ENCODE data around the gene IER5L.

IER5L gene

DNA sequence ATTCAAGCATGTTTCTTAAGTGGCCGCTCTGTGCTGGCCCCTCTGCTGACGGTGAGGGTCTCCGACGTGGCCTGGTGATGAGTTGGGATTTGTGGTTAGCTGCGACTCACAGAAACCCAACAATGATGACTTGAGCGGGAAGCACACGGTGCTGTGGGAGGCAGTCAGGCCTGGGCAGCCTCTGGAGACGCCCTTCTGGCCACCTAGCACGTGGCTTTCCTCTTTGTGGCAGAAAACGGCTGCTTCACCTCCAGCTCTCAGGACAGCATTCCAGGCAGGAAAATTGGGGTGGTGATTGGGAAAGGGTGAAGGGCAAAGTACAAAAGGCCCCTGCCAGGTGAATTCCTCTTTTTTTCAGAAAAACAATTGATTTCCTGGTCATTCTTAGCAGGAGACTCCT is 17.5 kb upstream of the IER5L start:
- H3K9ac ChIP-seq (ENCODE audit: low read length) = no peak overlapping the region
- H3K36me3 ChIP-seq (replicated peaks; ENCODE audit: insufficient read depth, low read length) = no peaks in the 10 kb centered on the region
- no peak for DNase-seq
- no peaks in the 10 kb centered on the region for H3K9me2 ChIP-seq (replicated peaks; ENCODE audit: insufficient read depth, low read length)
- H3K4me3 ChIP-seq (ENCODE audit: low read length) = no peak overlapping the region
- H2AFZ ChIP-seq (ENCODE audit: low read length) = no peak overlapping the region
- TF ChIP-seq, protein P1, sequence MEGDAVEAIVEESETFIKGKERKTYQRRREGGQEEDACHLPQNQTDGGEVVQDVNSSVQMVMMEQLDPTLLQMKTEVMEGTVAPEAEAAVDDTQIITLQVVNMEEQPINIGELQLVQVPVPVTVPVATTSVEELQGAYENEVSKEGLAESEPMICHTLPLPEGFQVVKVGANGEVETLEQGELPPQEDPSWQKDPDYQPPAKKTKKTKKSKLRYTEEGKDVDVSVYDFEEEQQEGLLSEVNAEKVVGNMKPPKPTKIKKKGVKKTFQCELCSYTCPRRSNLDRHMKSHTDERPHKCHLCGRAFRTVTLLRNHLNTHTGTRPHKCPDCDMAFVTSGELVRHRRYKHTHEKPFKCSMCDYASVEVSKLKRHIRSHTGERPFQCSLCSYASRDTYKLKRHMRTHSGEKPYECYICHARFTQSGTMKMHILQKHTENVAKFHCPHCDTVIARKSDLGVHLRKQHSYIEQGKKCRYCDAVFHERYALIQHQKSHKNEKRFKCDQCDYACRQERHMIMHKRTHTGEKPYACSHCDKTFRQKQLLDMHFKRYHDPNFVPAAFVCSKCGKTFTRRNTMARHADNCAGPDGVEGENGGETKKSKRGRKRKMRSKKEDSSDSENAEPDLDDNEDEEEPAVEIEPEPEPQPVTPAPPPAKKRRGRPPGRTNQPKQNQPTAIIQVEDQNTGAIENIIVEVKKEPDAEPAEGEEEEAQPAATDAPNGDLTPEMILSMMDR (IDR thresholded peaks at IDR 0.05; ENCODE audit: low read length) = no peak
- TF ChIP-seq EZH2 (optimal IDR thresholded peaks at IDR 0.05; ENCODE audit: low read depth, low read length) (no peak), EZH2phosphoT487 (IDR thresholded peaks at IDR 0.05; ENCODE audit: low read length) (no peak)
- H3K27ac ChIP-seq (ENCODE audit: low read length) = no peak overlapping the region
- H3K9me3 ChIP-seq (replicated peaks; ENCODE audit: insufficient read depth, low read length) = no peaks in the 10 kb centered on the region
- no peaks in the 10 kb centered on the region for H3F3A ChIP-seq (ENCODE audit: insufficient read depth, low read length)
- peaks cover 17% of the 10 kb centered on the region for H3K27me3 ChIP-seq (replicated peaks; ENCODE audit: insufficient read depth, low read length)
- no peaks in the 10 kb centered on the region for H3K79me2 ChIP-seq (ENCODE audit: low read length)
- H3K4me1 ChIP-seq (ENCODE audit: low read length) = no peaks in the 10 kb centered on the region
- H3K4me2 ChIP-seq (ENCODE audit: low read depth, low read length) = no peak overlapping the region
- H4K20me1 ChIP-seq (ENCODE audit: insufficient read depth, low read length) = no peaks in the 10 kb centered on the region

DNA sequence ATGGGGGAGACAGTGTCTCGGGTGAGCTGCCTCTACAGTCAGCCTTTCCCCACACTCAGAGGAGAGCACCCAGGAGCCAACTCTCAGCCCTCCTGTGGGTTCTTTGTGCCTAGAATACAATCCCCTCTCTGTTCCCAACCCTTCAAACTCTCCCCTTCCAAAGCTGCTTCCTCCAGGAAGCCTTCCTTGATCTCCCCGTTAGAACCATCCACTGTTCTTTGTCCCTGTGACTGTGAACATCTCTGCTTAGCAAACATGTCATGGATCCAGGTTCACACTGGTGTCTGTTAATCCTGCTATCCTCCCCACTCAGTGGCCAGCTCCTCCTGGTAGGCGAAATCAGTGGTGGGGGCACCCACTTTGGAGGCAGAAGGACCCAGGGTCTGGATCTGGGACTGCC is 16.2 kb upstream of the IER5L start:
- no peak for DNase-seq
- Histone ChIP-seq H3K4me2 (ENCODE audit: low read depth, low read length) (no peak overlapping the region), H3F3A (ENCODE audit: insufficient read depth, low read length) (no peaks in the 10 kb centered on the region), H4K20me1 (ENCODE audit: insufficient read depth, low read length) (no peaks in the 10 kb centered on the region), H3K4me1 (ENCODE audit: low read length) (no peaks in the 10 kb centered on the region), H3K27me3 (replicated peaks; ENCODE audit: insufficient read depth, low read length) (peaks cover 17% of the 10 kb centered on the region), H3K9me2 (replicated peaks; ENCODE audit: insufficient read depth, low read length) (no peaks in the 10 kb centered on the region), H3K27ac (ENCODE audit: low read length) (no peak overlapping the region), H3K4me3 (ENCODE audit: low read length) (no peak overlapping the region), H3K36me3 (replicated peaks; ENCODE audit: insufficient read depth, low read length) (no peaks in the 10 kb centered on the region), H3K79me2 (ENCODE audit: low read length) (no peaks in the 10 kb centered on the region), H2AFZ (ENCODE audit: low read length) (no peak overlapping the region), H3K9ac (ENCODE audit: low read length) (no peak overlapping the region), H3K9me3 (replicated peaks; ENCODE audit: insufficient read depth, low read length) (no peaks in the 10 kb centered on the region)
- TF ChIP-seq, protein P1 (IDR thresholded peaks at IDR 0.05; ENCODE audit: low read length) = no peak
- TF ChIP-seq EZH2phosphoT487 (IDR thresholded peaks at IDR 0.05; ENCODE audit: low read length) (no peak), EZH2 (optimal IDR thresholded peaks at IDR 0.05; ENCODE audit: low read depth, low read length) (no peak)

DNA sequence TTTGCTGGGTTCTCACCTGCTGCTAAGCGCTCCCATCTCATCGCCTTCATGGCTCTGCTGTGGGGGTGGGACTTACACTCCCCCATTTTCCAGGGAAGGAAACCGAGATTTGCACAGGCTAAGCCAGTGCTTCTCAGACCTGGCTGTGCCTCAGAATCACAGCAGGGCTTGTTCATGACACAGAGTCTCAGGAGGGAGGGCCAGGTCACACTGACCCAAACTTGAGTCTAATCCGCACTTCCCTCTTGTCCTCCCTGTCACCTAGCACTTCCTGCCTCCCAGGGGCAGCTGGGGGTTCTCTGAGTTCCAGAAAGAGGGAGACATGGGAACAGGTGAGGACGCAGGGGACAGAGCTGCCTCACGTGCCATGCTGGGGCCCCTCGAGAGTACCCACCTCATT is 15.6 kb upstream of the IER5L start:
- Histone ChIP-seq H3K4me1 (ENCODE audit: low read length) (no peaks in the 10 kb centered on the region), H3F3A (ENCODE audit: insufficient read depth, low read length) (no peaks in the 10 kb centered on the region), H3K9me3 (replicated peaks; ENCODE audit: insufficient read depth, low read length) (no peaks in the 10 kb centered on the region), H3K9ac (ENCODE audit: low read length) (no peak overlapping the region), H3K36me3 (replicated peaks; ENCODE audit: insufficient read depth, low read length) (no peaks in the 10 kb centered on the region), H3K27me3 (replicated peaks; ENCODE audit: insufficient read depth, low read length) (peaks cover 17% of the 10 kb centered on the region), H3K9me2 (replicated peaks; ENCODE audit: insufficient read depth, low read length) (no peaks in the 10 kb centered on the region), H3K4me2 (ENCODE audit: low read depth, low read length) (no peak overlapping the region), H3K4me3 (ENCODE audit: low read length) (no peak overlapping the region), H3K27ac (ENCODE audit: low read length) (no peak overlapping the region), H4K20me1 (ENCODE audit: insufficient read depth, low read length) (no peaks in the 10 kb centered on the region), H3K79me2 (ENCODE audit: low read length) (no peaks in the 10 kb centered on the region), H2AFZ (ENCODE audit: low read length) (no peak overlapping the region)
- TF ChIP-seq, protein P1 (IDR thresholded peaks at IDR 0.05; ENCODE audit: low read length) = no peak
- no peak for TF ChIP-seq EZH2phosphoT487 (IDR thresholded peaks at IDR 0.05; ENCODE audit: low read length)
- no peak for TF ChIP-seq EZH2 (optimal IDR thresholded peaks at IDR 0.05; ENCODE audit: low read depth, low read length)
- no peak for DNase-seq

All from MM.1S (cell line).